RWPE2 (cell line): ENCODE data around the gene MAPK8IP3.

ENCODE experiments used
- ATAC-seq: fragments of 200-7000 bp; cut with Tn5 transposase; 3 replicates; pipeline ENCODE4 v1.9.1; 2021; ENCODE audit warnings: low read depth
- DNase-seq: peaks from one replicate; pipeline ENCODE4 v3.0.0-alpha.2; 2020; ENCODE audit warnings: low spot score
- H3K27ac ChIP-seq: fragments of 450-650 bp; 2 replicates; pipeline ENCODE4 v1.5.1; 2017; ENCODE audit warnings: mild to moderate bottlenecking; ENCODE audit not compliant: poor library complexity, severe bottlenecking
- H3K27me3 ChIP-seq: fragments of 250-450 bp; sonication (Bioruptor Pico); 2 replicates; pipeline ENCODE4 v1.5.1; 2021; ENCODE audit warnings: mild to moderate bottlenecking, moderate library complexity; ENCODE audit not compliant: insufficient read depth, poor library complexity, severe bottlenecking
- H3K36me3 ChIP-seq: fragments of 250-450 bp; sonication (Bioruptor Pico); 2 replicates; pipeline ENCODE4 v1.5.1; 2020; ENCODE audit warnings: low read depth, mild to moderate bottlenecking, moderate library complexity
- H3K4me1 ChIP-seq: fragments of 250-450 bp; sonication (Bioruptor Pico); 2 replicates; pipeline ENCODE4 v1.5.1; 2021; ENCODE audit warnings: mild to moderate bottlenecking, moderate library complexity; ENCODE audit not compliant: insufficient read depth, poor library complexity, severe bottlenecking
- H3K4me3 ChIP-seq: fragments of 250-450 bp; sonication (Bioruptor Pico); 2 replicates; pipeline ENCODE4 v1.5.1; 2021; ENCODE audit warnings: mild to moderate bottlenecking, moderate library complexity; ENCODE audit not compliant: severe bottlenecking
- H3K9me3 ChIP-seq: fragments of 250-450 bp; sonication (Bioruptor Pico); 2 replicates; pipeline ENCODE4 v1.5.1; 2021; ENCODE audit warnings: mild to moderate bottlenecking, moderate library complexity; ENCODE audit not compliant: severe bottlenecking
- TF ChIP-seq, protein P1 (sequence below): fragments of 450-650 bp; IDR thresholded peaks from one replicate; pipeline ENCODE4 v1.5.1; 2017; ENCODE audit warnings: mild to moderate bottlenecking, moderate library complexity; ENCODE audit not compliant: poor library complexity, severe bottlenecking

MAPK8IP3 gene

DNA sequence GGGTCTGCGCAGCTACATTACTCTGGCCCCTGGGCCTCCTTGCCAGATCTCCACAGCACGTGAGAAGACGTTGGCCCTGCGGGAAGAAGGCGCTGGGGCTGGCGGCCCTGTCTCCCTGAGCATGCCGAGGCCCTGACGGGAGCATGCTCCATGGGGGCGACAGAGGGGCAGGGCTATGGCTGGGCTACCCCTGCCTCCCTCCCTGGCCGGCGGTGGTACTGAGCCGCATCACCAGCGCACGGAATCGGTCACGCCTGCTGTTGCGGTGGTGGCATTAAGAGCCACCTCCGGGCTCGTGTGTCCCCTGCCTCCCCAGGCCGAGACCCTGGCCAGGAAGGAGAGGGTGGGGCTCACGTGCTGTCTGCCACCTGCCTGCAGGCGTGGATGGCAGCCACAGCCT, 28.1 kb downstream of the MAPK8IP3 start:
- TF ChIP-seq, protein P1, sequence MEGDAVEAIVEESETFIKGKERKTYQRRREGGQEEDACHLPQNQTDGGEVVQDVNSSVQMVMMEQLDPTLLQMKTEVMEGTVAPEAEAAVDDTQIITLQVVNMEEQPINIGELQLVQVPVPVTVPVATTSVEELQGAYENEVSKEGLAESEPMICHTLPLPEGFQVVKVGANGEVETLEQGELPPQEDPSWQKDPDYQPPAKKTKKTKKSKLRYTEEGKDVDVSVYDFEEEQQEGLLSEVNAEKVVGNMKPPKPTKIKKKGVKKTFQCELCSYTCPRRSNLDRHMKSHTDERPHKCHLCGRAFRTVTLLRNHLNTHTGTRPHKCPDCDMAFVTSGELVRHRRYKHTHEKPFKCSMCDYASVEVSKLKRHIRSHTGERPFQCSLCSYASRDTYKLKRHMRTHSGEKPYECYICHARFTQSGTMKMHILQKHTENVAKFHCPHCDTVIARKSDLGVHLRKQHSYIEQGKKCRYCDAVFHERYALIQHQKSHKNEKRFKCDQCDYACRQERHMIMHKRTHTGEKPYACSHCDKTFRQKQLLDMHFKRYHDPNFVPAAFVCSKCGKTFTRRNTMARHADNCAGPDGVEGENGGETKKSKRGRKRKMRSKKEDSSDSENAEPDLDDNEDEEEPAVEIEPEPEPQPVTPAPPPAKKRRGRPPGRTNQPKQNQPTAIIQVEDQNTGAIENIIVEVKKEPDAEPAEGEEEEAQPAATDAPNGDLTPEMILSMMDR = no peak
- H3K27ac ChIP-seq = no peak overlapping the region
- ATAC-seq (no peak), DNase-seq (no peak)
- H3K27me3 ChIP-seq = no peaks in the 10 kb centered on the region
- H3K36me3 ChIP-seq = peaks cover 20% of the 10 kb centered on the region
- H3K4me3 ChIP-seq = no peak overlapping the region
- no peaks in the 10 kb centered on the region for H3K4me1 ChIP-seq
- no peaks in the 10 kb centered on the region for H3K9me3 ChIP-seq

DNA sequence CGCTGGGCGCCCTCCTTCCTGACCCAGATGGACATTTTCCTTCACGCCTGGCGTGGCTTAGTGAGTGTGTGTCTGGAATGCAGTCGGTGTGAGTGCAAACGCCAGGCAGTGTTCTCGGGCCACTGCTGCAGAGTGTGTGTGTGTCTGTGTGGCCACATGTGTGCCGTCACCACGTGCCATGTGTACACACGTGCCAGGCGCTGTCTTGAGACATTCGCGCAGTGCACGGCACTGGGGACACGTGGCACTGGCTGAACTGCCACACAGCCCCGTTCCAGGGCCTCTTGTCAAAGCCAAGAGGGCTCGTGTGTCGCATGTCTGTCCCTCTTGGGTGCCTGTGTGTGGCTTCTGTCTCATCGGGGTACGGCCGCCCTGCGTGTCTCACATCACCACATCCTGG, 28.8 kb downstream of the MAPK8IP3 start:
- no peak overlapping the region for H3K4me3 ChIP-seq
- no peaks in the 10 kb centered on the region for H3K4me1 ChIP-seq
- H3K27ac ChIP-seq = no peak overlapping the region
- TF ChIP-seq, protein P1 = no peak
- H3K27me3 ChIP-seq = no peaks in the 10 kb centered on the region
- peaks cover 20% of the 10 kb centered on the region for H3K36me3 ChIP-seq
- DNase-seq = no peak
- no peak; the same call in 2 of the 3 replicates for ATAC-seq
- H3K9me3 ChIP-seq = no peaks in the 10 kb centered on the region

DNA sequence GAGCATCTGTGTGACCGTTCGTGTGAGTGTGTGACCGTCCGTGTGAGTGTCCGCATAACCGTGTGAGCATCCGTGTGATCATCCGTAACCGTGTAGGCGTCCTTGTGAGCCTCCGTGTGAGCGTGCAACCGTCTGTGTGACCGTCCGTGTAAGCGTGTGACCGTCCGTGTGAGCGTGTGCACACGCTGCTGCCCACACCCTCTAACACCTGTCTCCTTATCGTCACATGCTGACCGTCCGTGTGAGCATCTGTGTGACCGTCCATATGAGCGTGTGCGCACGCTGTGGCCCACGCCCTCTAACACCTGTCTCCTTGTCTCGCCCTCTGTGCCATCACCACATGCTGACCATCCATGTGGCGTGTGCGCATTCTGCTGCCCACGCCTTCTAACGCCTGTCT, 34.2 kb downstream of the MAPK8IP3 start:
- TF ChIP-seq, protein P1 = no peak
- Histone ChIP-seq H3K27ac (no peak overlapping the region), H3K27me3 (no peaks in the 10 kb centered on the region), H3K4me3 (no peak overlapping the region), H3K4me1 (peaks cover 6% of the 10 kb centered on the region), H3K36me3 (peaks cover 4% of the 10 kb centered on the region; the same call in 1 of the 2 replicates), H3K9me3 (no peaks in the 10 kb centered on the region)
- no peak for ATAC-seq
- no peak for DNase-seq

DNA sequence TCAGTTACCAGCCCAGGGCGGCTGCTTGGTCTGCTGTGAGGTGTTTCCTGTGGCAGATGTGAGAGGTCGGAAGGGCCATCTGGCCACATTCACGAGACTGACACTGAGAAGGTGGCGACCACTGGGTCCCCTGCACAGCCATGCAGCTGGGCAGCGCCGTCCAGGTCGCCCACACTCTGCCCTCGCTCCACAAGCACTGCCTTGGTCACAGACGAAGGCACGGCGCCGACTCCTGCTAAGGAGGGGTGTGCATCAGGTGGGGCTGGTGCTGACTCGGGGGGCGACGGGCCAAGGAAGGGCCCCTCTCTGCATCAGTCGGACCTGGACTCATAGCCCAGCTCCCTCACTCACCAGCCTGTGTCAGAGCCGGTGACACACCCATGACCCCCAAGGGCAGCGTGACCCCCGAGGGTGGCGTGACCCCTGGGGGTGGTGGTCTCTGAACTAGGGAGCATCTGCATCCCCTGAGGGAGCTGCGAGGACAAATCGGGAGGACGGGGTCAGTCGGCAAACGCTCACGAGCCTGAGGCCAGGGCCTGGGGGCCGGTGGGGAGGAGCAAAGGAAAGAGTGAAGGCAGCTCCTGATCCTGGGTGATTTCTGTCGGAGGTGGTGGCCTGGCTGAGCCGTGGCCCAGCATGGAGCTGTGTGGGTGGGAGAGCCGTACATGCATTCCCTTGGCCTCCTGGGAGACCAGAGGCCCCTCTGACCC, 34.9 kb downstream of the MAPK8IP3 start:
- no peak overlapping the region for H3K27ac ChIP-seq
- H3K27me3 ChIP-seq = no peaks in the 10 kb centered on the region
- TF ChIP-seq, protein P1 = no peak
- ATAC-seq = no peak
- DNase-seq = no peak
- peaks cover 11% of the 10 kb centered on the region for H3K4me1 ChIP-seq
- peaks cover 4% of the 10 kb centered on the region; the same call in 1 of the 2 replicates for H3K36me3 ChIP-seq
- H3K4me3 ChIP-seq = no peak overlapping the region
- no peaks in the 10 kb centered on the region for H3K9me3 ChIP-seq

DNA sequence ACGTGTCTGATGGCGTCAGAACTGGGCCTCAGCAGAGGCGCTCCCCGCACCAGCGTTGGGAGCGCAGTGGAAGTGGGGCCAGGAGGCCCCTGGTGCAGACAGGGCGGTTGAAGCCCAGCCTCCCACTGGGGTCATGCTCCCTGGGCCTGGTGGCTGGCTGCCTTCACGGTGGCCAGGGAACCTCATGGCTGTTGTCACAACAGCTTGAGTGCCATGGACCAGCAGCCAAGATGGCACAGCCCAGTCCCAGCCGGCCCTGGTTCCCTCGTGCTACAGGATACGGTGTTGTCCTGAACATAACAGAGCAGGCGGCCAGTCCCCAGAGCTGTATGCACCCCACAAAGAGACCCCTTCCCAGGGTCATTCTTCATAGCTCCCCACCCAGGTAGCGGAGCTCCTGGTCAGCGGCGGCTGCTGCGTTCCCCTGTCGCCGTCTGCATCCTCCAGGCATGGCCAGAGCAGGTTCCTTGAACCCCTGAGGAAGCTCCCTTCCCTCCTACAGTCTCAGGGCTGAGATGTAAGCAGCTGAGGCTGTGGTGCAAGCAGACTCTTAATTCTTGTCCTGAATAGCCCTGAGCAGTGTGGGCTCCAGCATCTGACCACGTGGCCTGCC, 35.7 kb downstream of the MAPK8IP3 start:
- TF ChIP-seq, protein P1 = no peak

More for the DNA sequence above, 35.7 kb downstream of the MAPK8IP3 start:
- Histone ChIP-seq H3K36me3 (peaks cover 4% of the 10 kb centered on the region; the same call in 1 of the 2 replicates), H3K4me3 (no peak overlapping the region), H3K4me1 (peaks cover 15% of the 10 kb centered on the region), H3K27me3 (no peaks in the 10 kb centered on the region), H3K9me3 (no peaks in the 10 kb centered on the region), H3K27ac (no peak overlapping the region)
- DNase-seq (no peak), ATAC-seq (no peak)
